HG03175 (cell line): Measurements from ENCODE around the gene VILL.
"Not testable (repeated sequence)": the region's sequence is repeated elsewhere in the genome, so short reads cannot be mapped to it uniquely, and the experiment has no call there.

Source experiments
- ATAC-seq: cut with Tn5 transposase; IDR thresholded peaks from one replicate; pipeline ENCODE4 v1.9.1; 2021; ENCODE audit warnings: mild to moderate bottlenecking, moderate library complexity; ENCODE audit not compliant: unreplicated experiment

Gene VILL

GRCh38 chr3:37963016-37963415 is 27.6 kb upstream of the VILL start:
- no peak for ATAC-seq

DNA sequence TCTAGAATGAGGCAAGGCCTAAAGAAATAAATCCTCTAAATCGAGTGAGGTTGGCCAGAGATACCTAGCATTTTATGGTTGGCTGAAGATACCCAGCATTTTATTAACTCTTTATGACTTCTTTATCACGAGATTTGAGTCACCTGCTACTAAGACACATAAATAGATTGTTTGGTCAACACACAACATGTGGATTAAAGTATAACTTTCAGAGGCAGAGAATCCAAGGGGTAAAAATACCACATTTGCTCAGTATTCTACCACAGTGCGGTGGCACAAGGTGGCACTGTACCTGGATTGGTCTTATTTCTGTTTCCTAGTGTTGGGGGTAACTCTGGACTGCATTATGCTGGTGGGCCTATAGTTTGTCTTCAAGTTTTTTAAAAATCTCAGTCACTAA is 27.0 kb upstream of the VILL start:
- ATAC-seq: no peak

DNA sequence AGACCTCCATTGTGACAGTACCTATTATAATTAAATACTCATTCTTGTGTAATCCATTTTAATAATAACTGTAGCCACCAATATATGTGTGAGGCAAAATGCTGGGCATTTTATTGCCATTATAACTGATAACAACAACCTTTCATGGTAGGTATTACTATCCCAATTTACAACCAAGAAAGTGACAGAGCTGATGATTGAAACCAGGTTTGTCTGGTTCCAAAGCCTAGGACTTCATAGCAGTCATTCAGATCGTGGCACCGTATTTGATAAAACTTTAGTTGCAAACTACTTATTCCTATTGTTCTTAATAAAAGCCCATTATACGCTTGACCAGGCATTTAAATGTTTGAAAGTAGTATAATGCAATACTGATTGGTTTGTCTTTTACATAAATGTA is 26.4 kb upstream of the VILL start:
- ATAC-seq: no peak

GRCh38 chr3:37964716-37965115 is 25.9 kb upstream of the VILL start:
- ATAC-seq: no peak

GRCh38 chr3:37967260-37967881 is 23.2 kb upstream of the VILL start:
- peak; percentile 73 for ATAC-seq

DNA sequence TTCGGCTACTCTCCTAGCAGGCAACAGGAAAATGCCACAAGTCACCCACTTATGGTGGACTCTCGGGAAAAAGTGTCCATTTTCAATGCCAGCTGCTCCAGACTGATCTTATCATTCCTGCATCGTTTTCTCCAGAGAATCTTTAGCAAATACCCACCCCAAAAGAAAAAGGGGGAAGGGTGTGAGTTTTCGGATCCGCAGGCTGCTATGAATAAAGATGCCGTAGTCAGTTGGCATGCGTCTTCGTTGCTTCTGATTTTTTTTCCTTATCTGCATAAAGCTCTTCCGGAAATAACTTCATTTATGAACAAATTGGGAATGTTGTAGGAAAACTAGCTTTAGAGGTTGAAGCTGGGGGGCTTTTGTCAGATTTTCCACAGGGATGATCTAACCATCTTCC is 22.4 kb upstream of the VILL start:
- no peak for ATAC-seq

DNA sequence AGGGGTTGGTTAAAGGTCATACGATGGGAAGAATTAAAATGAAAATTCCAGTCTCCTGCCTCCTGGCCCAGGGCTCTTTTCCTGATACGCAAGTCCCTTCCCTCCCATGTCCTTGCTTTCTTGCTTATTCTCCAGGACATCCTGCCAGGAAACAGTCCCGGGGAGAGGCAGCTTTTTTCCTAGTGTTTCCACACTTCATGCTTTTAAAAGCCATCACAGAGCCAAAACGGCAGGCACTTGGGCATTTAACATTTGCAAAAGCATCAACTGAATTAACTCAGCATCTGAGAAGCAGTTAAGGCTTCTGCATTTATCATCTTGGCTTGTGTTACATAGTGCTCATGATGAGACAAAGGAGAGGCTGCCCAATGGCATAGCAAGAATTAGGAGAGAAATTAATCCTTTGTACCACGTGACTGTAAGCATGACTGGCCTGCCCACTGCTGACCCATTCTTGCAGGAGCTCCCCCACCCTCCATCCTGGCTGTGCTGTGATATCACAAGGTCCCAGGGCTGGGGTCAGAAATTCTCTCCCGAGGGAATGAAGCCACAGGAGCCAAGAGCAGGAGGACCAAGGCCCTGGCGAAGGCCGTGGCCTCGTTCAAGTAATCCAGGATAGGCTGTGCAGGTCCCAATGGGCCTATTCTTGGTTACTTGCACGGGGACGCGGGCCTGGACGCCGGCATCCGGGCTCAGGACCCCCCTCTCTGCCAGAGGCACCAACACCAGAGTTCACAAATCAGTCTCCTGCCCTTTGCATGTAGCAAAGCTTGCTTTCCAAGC is 21.6 kb upstream of the VILL start:
- ATAC-seq: no peak

GRCh38 chr3:37969596-37970100 is 20.9 kb upstream of the VILL start:
- no peak for ATAC-seq

DNA sequence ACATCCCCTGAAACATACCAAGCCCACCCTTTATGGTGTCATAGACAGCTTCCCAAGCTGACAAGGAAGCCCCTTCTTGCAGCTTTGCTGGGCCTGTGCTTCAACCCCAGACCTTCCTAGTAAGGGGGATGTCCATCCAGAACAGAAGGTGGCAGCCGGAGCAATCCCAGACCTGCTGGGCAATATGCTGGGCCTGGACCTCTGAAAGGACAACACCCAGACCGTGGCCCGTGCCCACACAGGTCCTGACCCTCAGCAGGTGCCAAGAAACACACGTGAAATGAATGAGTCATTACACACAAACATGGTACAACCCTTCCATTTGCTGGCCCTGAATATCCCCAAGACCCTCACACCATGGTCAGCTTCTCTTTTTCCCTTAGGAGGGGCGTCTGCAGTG is 19.8 kb upstream of the VILL start:
- ATAC-seq: no peak

GRCh38 chr3:37971467-37971866 is 19.1 kb upstream of the VILL start:
- no peak for ATAC-seq

DNA sequence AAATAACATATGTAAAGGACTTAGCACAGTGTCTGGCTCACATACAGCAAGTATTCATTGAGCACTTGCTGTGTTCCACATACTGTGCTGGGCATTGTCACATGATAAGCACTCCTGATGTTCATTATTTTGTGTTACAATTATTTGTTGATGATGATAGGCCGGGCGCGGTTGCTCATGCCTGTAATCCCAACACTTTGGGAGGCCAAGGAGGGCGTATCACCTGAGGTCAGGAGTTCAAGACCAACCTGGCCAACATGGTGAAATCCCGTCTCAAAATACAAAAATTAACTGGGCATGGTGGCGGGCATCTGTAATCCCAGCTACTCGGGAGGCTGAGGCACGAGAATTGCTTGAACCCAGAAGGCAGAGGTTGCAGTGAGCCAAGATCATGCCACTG is 18.5 kb upstream of the VILL start:
- not testable (repeated sequence) for ATAC-seq

DNA sequence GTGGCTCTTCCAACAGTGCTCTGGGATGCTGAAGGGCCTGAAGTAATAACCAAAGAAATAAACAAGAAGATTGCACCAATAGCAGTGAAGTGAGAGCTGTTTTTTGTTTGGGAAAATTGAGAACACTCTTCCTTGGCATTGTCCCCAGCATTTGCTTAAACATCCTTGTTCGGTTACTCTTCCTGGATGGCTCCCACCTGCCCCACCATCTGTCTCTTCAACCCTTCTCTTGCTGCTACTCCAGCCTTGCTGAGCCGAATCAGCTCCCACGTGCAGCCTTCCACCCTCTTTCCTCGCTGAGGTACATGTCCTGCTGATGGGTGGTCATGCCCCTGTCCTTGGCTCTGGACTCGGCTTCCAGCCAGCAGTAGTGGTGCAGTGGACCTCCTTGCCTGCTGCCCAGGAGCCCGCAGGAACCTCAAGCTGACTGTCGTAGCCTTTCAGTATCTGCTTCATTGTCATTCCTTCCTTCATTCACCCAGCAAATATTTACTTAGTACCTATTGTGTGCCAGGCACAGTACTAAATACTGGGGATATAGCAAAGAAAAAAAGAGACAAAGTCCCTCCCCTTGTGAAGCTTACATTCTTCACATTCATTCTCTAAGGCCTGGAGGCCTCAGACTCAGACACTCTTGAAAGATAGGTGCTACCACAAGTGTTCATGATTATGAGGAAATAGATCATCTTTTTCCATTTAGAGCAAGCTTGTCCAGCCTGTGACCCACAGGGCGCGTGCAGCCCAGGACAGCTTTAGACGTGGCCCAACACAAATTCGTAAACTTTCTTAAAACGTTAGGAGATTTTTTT is 17.1 kb upstream of the VILL start:
- ATAC-seq: no peak

DNA sequence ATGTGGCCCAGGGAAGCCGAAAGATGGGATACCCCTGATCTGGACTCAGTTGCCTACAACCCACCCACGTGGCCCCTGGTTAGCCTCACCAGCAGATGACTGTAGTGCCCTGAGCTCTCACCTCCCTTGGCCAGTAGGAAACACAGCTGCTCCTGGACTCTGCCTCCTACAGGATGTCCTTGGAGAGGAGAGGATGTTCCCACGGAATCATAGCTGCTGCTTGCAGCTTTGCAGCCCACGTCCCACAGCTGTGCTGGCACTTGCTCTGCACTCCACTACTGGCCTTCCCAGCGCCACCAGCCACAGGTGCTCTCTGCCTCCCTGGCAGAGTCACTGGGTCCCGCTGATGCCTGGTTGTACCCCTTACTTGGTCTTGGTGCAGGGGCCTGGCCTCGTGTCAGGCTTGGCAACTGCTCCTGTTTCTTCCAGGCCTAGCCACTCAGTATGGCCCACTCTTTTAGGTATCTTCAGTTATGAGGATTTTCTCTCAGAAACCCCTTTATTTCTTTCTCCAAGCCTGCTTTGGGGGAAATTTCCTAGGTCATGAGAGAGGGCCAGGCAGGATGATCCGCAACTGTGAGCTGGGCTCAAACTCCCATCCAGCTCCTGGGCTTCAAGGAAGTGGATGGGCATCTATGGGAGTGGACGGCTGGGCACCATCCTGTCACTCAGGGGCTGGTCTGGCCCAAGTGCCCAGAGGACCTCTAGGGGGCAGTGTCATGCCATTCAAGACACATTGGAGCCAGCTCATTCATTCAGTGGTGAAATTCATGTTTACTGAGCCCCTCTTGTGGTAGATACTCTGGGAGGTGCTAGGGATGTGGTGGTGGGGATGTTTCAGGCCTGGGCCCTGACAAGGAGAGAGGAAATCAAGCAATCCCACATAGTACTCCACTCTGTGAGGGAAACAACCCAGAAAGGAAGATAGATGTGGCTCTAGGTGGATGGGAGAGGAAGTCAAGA is 16.2 kb upstream of the VILL start:
- peak; percentile 92 for ATAC-seq

DNA sequence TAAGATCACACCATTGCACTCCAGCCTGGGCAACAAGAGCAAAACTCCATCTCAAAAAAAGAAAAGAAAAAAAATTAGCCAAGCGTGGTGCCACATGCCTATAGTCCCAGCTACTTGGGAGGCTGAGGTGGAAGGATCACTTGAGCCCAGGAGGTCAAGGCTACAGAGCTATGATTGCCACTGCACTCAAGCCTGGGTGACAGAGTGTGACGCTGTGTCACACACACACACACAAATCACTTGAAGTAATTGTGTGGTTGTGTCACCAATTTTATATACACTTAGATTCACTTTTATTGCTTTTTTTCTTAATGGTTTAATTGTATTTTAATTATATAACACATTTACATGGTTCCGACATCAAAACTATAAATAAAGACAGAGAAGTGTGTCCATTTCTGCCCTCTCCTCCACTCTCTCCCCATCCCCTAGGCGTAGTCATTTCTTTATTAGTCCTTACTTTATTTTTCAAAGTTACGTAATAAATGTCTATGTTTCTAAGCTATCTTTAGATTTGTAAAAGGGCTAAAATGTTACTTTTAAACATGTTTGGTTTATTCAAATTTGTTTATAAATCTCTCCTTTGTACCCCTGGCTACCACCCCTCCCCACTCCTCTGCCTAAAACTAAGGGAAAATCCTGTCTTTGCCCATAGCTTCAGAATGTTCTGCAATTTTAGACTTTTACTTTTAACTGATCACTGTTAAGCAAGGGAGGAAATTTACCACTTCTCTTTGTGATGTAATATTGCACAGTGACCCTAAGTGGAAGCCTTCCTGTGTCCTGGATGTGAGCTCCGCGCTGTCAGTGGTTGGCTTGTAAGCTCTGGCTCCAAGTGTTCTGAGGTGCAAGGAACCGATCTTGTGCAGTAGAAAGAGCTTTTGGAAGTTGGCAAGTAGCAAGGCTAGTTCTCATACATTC is 10.8 kb upstream of the VILL start:
- no peak for ATAC-seq

- ATAC-seq: no peak
These were observed 9.9 kb upstream of the VILL start for GRCh38 chr3:37980462-37981347.

GRCh38 chr3:37981348-37981664 is 9.3 kb upstream of the VILL start:
- ATAC-seq: no peak

DNA sequence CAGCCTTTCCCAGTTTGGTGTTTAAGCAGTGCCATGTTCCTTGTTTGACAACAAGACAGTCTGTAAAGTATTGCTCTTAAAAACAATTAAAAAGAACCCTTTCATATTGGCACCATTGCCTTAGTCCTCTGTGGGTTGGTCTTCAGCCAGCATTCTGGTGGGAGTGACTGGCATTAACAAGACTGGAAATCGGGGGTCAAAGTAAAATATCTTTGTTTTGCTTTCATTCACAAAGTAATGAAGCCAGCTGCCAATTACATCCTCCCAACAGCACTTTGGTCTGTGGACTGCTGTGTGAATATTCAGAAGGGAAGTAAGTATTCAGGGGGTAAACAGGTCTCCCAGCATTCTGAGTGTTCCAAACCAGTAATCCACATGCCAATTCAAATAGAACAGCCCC is 8.3 kb upstream of the VILL start:
- no peak for ATAC-seq

GRCh38 chr3:37984051-37984450 is 6.5 kb upstream of the VILL start:
- ATAC-seq: no peak

GRCh38 chr3:37984596-37984995 is 6.0 kb upstream of the VILL start:
- no peak for ATAC-seq
